Measurements from ENCODE around the gene RTP2.

GRCh38 chr3:187750006-187750512, 47.7 kb upstream of the RTP2 start:
- TF ChIP-seq, protein P1, sequence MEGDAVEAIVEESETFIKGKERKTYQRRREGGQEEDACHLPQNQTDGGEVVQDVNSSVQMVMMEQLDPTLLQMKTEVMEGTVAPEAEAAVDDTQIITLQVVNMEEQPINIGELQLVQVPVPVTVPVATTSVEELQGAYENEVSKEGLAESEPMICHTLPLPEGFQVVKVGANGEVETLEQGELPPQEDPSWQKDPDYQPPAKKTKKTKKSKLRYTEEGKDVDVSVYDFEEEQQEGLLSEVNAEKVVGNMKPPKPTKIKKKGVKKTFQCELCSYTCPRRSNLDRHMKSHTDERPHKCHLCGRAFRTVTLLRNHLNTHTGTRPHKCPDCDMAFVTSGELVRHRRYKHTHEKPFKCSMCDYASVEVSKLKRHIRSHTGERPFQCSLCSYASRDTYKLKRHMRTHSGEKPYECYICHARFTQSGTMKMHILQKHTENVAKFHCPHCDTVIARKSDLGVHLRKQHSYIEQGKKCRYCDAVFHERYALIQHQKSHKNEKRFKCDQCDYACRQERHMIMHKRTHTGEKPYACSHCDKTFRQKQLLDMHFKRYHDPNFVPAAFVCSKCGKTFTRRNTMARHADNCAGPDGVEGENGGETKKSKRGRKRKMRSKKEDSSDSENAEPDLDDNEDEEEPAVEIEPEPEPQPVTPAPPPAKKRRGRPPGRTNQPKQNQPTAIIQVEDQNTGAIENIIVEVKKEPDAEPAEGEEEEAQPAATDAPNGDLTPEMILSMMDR (IDR thresholded peaks at IDR 0.05) = no peak
- no peak for TF ChIP-seq EZH2 (IDR thresholded peaks at IDR 0.05; ENCODE audit: borderline replicate concordance, insufficient read depth, low read depth, low read length, poor library complexity, severe bottlenecking)

Measured in B cell (primary cell).